GM18873 (cell line): ENCODE results near the gene BCAP31.
A peak's percentile ranks its signal among the peaks of the same experiment; 100 is the strongest.

Experiments used
- ATAC-seq: cut with Tn5 transposase; IDR thresholded peaks from one replicate; pipeline ENCODE4 v1.9.1; 2021; ENCODE audit warnings: mild to moderate bottlenecking, moderate library complexity, moderate number of reproducible peaks; ENCODE audit not compliant: unreplicated experiment, low FRiP score

Gene BCAP31

DNA sequence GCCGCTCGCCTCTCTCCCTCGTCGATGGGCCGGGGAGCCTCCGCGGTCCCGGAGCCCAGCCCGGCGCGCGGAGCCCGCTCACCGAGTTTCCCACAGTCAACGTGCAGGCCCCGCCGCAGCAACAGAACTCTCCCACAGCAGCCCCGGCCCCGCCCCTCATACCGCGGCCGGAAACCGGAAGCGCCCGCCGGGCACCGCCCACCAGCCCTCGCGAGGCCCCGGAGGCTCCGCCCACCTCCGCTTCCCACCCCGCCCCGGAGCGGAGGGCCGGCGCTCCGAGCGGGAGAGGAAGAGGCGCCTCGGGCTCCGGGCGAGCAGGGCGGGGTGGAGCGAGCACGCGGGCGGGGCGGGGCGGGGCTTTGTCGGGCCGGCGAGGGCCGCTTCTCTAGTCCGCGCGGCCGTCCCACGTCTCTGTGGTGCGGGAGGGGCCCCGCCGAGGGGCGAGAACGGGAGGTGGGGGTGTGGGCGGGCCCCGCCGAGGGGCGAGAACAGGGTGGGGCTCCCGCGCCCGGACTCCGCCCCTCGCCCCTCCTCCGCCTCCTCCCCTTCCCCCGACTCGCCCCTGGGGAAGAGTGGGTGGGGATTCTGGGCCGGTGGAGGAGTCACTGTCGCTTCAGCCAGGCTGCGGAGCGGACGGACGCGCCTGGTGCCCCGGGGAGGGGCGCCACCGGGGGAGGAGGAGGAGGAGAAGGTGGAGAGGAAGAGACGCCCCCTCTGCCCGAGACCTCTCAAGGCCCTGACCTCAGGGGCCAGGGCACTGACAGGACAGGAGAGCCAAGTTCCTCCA lies at the start of gene BCAP31, which contains the start of gene ABCD1:
BCAP31 (minus strand) TSS at position 136 of the 787 bp plus-strand sequence. CDS start 1,143 bp downstream, outside the sequence.
ABCD1 (plus strand) TSS at position 605 of the 787 bp plus-strand sequence. CDS start 411 bp downstream, outside the sequence.
- ATAC-seq: peak; percentile 40

DNA sequence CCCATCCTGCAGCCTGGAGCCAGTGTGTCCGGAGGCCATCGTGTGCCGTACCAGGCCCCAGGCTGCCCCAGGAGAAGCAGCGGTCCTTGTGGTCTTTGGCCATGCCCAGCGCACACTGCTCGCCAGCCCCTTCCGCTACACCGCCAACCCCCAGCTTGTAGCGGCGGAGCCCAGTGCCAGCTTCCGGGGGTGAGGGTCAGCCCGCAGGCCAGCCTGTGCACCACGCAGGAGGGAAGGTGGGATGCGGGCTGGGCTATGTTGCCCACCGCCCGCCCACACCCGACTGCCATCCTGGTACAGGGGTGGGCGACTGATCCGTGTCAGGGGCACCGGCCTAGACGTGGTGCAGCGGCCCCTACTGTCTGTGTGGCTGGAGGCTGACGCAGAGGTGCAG lies 49.0 kb upstream of the BCAP31 start:
- ATAC-seq: no peak

DNA sequence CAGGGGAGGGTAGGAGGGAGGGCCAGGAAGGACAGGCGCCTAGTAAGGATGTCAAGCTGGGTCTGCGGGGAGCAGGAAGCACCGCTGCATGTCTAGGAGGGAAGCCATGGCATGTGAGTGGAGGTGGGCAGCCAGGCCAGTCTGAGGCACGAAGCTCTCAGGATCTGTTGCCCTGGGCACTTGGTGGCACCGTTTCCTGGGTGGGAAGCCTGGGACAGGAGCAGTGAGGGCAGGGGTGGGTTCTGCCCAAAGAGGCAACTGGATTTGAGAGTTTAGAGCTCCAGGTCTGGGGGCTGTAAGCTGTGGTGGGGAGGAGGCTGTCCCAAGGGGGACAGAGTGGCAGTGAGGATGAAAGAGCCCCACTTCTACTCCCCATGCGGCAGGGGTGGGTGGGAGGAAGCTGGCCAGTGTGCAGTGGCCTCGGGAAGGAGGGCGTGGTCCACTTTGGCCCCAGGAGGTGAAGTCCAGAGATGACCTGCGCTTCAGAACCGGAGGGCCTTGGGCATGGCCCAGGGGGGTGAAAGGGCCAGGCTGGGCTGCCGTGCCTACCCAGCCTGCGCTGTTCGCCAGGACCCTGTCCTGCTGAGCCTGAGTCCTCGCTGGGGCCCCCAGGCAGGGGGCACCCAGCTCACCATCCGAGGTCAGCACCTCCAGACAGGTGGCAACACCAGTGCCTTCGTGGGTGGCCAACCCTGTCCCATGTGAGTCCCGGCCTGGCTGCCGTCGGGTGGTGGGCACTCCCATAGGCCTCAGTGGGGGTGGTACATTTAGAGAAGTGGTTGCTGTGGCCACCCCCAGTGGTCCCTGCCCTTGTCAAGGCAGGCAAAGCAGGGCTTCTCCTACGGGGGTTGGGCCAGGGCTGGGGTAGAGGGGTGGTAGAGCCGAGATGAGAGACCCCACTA lies 48.4 kb upstream of the BCAP31 start:
- ATAC-seq: no peak

DNA sequence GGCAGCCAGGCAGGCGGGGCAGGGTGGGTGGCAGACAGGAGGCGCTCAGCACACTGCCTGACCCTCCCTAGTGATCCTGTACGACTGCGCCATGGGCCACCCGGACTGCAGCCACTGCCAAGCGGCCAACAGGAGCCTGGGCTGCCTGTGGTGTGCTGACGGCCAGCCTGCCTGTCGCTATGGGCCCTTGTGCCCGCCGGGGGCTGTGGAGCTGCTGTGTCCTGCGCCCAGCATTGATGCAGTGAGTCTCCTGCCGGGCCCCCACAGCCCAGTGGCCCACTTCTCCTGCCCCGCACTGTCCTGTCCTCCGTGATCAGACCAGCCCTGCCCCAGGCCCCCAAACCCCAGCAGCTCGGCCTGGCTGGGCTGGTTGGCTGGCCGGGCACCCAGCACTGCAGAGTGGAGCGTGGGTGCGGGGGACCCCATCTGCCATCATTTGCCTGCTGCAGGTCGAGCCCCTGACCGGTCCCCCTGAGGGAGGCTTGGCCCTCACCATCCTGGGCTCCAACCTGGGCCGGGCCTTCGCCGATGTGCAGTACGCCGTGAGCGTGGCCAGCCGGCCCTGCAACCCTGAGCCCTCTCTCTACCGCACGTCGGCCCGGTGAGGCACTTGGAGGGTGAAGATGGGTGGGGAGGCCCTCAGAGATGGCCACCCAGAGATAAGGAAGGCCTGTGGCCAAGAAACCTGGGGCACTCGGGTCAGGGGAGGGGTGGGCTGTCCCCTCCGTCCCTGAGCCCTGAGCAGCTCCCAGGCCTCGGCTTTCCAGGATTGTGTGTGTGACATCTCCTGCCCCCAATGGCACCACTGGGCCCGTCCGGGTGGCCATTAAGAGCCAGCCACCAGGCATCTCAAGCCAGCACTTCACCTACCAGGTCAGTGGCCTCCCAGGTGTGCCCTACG lies 47.5 kb upstream of the BCAP31 start:
- no peak for ATAC-seq

GRCh38 chrX:153770601-153771414 lies 46.6 kb upstream of the BCAP31 start:
- no peak for ATAC-seq

DNA sequence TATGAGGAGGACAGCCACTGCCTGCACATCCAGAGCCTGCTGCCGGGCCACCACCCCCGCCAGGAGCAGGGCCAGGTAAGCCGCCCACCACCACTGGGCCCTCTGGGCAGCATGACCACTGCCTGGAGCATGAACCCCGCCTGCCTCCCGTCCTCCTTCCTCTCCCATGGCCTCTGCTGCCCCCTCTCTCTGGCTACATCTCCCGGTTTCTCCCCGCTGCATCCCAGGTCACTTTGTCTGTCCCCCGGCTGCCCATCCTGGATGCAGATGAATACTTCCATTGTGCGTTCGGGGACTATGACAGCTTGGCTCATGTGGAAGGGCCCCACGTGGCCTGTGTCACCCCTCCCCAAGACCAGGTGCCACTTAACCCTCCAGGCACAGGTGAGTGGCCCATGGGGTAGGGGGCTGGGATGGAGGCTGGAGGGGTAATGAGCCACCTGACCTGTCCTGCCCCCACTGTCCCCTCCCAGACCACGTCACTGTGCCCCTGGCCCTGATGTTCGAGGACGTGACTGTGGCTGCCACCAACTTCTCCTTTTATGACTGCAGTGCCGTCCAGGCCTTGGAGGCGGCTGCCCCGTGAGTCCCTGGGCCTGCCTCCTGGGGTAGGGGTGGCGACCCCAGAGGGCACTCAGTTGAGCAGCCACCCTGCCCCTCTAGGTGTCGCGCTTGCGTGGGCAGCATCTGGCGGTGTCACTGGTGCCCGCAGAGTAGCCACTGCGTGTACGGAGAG lies 45.8 kb upstream of the BCAP31 start:
- no peak for ATAC-seq

DNA sequence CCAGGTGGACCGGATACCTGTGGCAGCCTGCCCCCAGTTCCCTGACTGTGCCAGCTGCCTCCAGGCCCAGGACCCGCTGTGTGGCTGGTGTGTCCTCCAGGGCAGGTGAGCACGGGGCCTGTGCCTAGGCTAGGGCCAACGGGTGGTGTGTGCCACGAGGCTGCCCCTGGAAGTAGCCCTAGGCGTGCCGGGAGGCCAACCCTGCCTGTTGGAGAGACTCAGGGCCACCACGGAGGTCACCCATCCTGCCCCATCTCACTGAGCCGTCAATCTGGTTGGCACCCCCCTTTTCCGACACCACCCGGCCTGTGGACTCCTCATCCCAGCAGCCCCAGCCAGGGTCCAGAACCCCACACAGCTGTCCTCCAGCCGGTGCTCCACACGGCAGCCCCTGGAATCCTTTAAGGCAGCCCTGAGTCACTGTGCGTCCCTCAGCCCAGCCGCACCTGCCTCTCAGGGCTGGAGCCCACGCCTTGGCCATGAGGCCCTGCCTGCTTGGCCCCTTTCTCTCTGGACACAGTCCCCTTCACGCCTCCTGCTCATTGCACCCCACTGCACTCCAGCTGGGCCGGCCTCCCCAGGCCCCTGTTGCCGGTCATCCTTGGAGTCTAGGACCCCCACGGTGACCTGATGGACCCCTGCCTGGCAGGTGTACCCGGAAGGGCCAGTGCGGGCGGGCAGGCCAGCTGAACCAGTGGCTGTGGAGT lies 45.1 kb upstream of the BCAP31 start:
- ATAC-seq: no peak

- ATAC-seq: no peak
Observed at GRCh38 chrX:153768311-153769157, 44.3 kb upstream of the BCAP31 start.

DNA sequence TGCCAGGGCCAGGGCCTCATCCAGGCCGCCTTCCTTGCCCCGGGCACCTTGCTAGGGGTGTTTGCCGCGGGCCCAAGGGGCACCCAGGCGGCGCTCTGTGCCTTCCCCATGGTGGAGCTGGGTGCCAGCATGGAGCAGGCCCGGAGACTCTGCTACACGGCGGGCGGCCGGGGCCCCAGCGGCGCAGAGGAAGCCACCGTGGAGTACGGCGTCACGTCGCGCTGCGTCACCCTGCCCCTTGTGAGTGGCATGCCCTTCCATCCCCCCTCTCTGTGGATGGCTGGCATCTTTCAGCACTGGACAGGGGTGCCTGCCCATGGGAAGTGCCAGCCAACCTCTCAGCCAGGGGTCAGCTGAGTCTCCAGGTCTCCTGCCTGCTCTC lies 43.5 kb upstream of the BCAP31 start:
- no peak for ATAC-seq

DNA sequence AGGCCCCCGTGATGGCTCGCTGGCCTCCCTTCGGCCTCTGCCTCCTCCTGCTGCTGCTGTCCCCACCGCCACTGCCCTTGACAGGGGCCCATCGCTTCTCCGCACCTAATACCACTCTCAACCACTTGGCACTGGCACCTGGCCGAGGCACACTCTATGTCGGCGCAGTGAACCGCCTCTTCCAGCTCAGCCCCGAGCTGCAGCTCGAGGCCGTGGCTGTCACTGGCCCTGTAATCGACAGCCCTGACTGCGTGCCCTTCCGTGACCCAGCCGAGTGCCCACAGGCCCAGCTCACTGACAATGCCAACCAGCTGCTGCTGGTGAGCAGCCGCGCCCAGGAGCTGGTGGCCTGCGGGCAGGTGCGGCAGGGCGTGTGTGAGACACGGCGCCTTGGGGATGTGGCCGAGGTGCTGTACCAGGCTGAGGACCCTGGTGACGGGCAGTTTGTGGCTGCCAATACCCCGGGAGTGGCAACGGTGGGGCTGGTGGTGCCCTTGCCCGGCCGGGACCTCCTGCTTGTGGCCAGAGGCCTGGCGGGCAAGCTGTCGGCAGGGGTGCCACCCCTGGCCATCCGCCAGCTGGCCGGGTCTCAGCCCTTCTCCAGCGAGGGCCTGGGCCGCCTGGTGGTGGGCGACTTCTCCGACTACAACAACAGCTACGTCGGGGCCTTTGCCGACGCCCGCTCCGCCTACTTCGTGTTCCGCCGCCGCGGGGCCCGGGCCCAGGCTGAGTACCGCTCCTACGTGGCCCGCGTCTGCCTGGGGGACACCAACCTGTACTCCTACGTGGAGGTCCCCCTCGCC lies 42.9 kb upstream of the BCAP31 start:
- ATAC-seq: no peak

DNA sequence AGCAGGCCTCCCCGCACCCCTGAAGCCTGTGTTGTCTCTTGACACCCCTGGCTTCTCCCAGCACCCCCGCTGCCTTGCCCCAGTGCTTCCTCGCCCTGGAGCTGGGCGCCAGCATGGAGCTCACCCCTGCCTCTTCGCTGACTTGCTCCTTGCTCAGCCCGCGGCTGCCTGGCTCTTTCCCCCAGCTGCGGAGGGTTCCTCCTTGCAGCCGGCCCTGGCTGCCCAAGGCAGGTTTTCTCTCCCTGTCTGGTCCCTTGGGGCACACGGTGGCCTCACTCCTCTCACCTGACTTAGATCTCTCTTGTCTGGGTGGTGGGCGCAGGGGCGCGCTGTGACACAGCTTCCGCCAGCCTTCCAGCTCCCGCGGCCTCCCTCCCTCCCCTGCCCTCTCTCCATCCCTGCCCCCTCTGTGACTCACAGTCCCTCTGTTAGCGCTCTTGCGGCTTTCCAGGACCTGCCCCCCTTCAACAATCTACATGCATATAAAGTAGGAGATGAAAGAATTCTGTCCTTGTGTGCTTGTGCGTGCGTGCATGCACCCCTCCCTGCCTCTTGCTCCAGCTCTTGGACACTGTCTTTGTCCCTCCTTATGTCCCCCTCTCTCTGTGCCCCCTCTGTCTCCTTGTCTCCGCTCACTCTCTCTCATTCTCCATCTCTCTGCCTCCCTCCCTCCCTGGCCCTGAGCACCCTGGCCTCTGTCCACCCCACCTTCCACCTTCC lies 42.1 kb upstream of the BCAP31 start:
- ATAC-seq: no peak

GRCh38 chrX:153765138-153766079 lies 41.2 kb upstream of the BCAP31 start:
- ATAC-seq: no peak

GRCh38 chrX:153764786-153765137 lies 40.6 kb upstream of the BCAP31 start:
- no peak for ATAC-seq

DNA sequence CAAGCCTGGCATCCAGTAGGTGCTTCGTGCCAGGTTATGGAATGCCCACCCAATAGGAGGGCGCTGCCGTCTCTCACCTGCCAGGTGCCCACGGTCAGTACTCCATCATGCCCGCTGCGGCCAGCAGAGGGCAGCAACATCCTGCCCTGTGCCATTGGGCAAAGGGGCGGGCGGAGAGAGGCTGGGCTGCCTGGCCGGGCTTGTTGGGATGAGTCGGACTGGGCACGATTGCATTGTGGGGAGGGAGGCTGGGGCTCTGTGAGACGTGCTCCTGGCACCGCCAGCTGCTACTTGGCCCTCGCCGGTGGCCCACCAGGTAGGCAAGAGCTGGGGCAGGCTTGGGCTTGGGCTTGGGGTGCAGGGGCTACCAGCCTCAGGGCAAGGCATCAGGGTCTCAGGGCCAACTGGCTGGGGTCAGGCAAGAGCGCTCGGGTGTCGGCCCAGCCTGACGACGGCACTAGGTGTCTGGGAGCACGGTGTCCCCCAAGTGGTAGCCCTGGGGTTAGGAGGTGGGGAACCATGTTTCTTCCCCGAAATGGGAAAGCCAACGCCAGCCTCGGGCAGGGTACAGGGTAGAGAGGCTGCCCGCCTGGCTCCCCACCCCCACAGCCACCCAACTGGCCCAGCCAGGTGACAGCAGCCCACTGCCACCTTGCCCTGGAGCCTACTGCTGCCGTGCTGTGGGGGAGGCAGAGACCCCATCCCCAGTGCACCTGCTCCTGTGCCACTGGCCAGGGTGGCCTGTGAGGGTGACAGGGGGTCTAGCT lies 40.0 kb upstream of the BCAP31 start, which contains the start of gene PLXNB3:
PLXNB3 (plus strand) TSS at position 261 of the 767 bp plus-strand sequence. CDS start 1,287 bp downstream, outside the sequence.
- ATAC-seq: peak; percentile 46
